HepG2 (cell line): ENCODE results near the gene ATP5F1E. TPM values are rescaled to one million over a fixed set of nuclear protein-coding genes. Genes with fewer than 3 reads are reported as not detected.

Source experiments
- CHD2 ChIP-seq: IDR thresholded peaks from 2 replicates; pipeline ENCODE4 v1.6.1; 2011; ENCODE audit warnings: low read depth, low read length, improper control_type of control experiment
- ELF4 ChIP-seq: sonication (generic); formaldehyde crosslinking; IDR thresholded peaks from 2 replicates; pipeline ENCODE4 v1.5.0; 2020; ENCODE audit warnings: missing genetic modification reagents, mild to moderate bottlenecking, moderate library complexity, borderline replicate concordance
- KAT7 ChIP-seq: IDR thresholded peaks from 2 replicates; pipeline ENCODE4 v1.6.1; 2018; ENCODE audit warnings: borderline replicate concordance, missing compliant biosample characterization
- MED13 ChIP-seq: sonication (generic); formaldehyde crosslinking; IDR thresholded peaks from 2 replicates; pipeline ENCODE4 v1.5.0; 2020; ENCODE audit warnings: missing genetic modification reagents
- MEIS1 ChIP-seq: sonication (generic); formaldehyde crosslinking; IDR thresholded peaks from 2 replicates; pipeline ENCODE4 v1.9.0; 2021; ENCODE audit warnings: mild to moderate bottlenecking, missing genetic modification reagents, moderate library complexity, borderline replicate concordance
- PHF20 ChIP-seq: sonication (generic); formaldehyde crosslinking; IDR thresholded peaks from 2 replicates; pipeline ENCODE4 v1.5.0; 2020; ENCODE audit warnings: mild to moderate bottlenecking, missing genetic modification reagents
- SIN3B ChIP-seq: fragments of 150-350 bp; IDR thresholded peaks from 2 replicates; pipeline ENCODE4 v1.6.1; 2014; ENCODE audit warnings: low read length
- SIX4 ChIP-seq: sonication (generic); formaldehyde crosslinking; IDR thresholded peaks from 2 replicates; pipeline ENCODE4 v1.4.0; 2020; ENCODE audit warnings: missing genetic modification reagents
- SOX5 ChIP-seq: IDR thresholded peaks from 2 replicates; pipeline ENCODE4 v1.6.1; 2016; ENCODE audit warnings: borderline replicate concordance
- TEAD2 ChIP-seq: sonication (generic); formaldehyde crosslinking; IDR thresholded peaks from 2 replicates; pipeline ENCODE4 v1.9.0; 2021; ENCODE audit warnings: missing genetic modification reagents
- ZNF124 ChIP-seq: sonication (generic); formaldehyde crosslinking; IDR thresholded peaks from 2 replicates; pipeline ENCODE4 v1.4.0; 2020; ENCODE audit warnings: missing genetic modification reagents
- ZNF234 ChIP-seq: sonication (generic); formaldehyde crosslinking; conservative IDR thresholded peaks from 2 replicates; pipeline ENCODE4 v1.5.1; 2020; ENCODE audit warnings: mild to moderate bottlenecking, missing genetic modification reagents
- ZNF329 ChIP-seq: sonication (generic); formaldehyde crosslinking; IDR thresholded peaks from 2 replicates; pipeline ENCODE4 v1.9.0; 2021; ENCODE audit warnings: low read depth, mild to moderate bottlenecking, missing genetic modification reagents
- ZNF333 ChIP-seq: sonication (generic); formaldehyde crosslinking; IDR thresholded peaks from 2 replicates; pipeline ENCODE4 v1.4.0; 2020; ENCODE audit warnings: mild to moderate bottlenecking, missing genetic modification reagents, borderline replicate concordance
- ZNF501 ChIP-seq: sonication (generic); formaldehyde crosslinking; IDR thresholded peaks from 2 replicates; pipeline ENCODE4 v1.5.1; 2020; ENCODE audit warnings: mild to moderate bottlenecking, moderate library complexity, missing genetic modification reagents
- ZNF543 ChIP-seq: sonication (generic); formaldehyde crosslinking; IDR thresholded peaks from 2 replicates; pipeline ENCODE4 v1.4.0; 2020; ENCODE audit warnings: mild to moderate bottlenecking, missing genetic modification reagents
- ZNF558 ChIP-seq: sonication (generic); formaldehyde crosslinking; IDR thresholded peaks from 2 replicates; pipeline ENCODE4 v1.9.0; 2022; ENCODE audit warnings: mild to moderate bottlenecking, missing genetic modification reagents, borderline replicate concordance
- ZNF660 ChIP-seq: sonication (generic); formaldehyde crosslinking; IDR thresholded peaks from 2 replicates; pipeline ENCODE4 v1.5.1; 2020; ENCODE audit warnings: mild to moderate bottlenecking, low read depth, missing genetic modification reagents, borderline replicate concordance
- ZNF709 ChIP-seq: sonication (generic); formaldehyde crosslinking; IDR thresholded peaks from 2 replicates; pipeline ENCODE4 v1.5.0; 2020; ENCODE audit warnings: mild to moderate bottlenecking, missing genetic modification reagents
- ZNF772 ChIP-seq: sonication (generic); formaldehyde crosslinking; IDR thresholded peaks from 2 replicates; pipeline ENCODE4 v1.5.0; 2020; ENCODE audit warnings: mild to moderate bottlenecking, missing genetic modification reagents
- ZNF773 ChIP-seq: sonication (generic); formaldehyde crosslinking; IDR thresholded peaks from 2 replicates; pipeline ENCODE4 v1.4.0; 2020; ENCODE audit warnings: missing genetic modification reagents, borderline replicate concordance
- polyA plus RNA-seq, 8 experiments: library from polyadenylated mRNA; depleted of rRNA in 3 of 8; stranded (reverse) in 7 of 8; unstranded in 1 of 8; fragments of >200 nt; fragmentation: Illumina TruSeq in 4 of 8; extraction: Trizol in 4 of 8; gene quantifications; 2 replicates each; pipeline versions ENCODE4 v1.2.1 to v1.2.3, GENCODE V29; 2011 to 2016; ENCODE audit warnings: low read depth in 4 of 8, missing spikeins in 1 of 8, mixed read lengths in 1 of 8; ENCODE audit not compliant: insufficient read depth in 1 of 8
- total RNA-seq, 5 experiments: library from RNA; depleted of rRNA; stranded (reverse); fragments of >200 nt; fragmentation: Illumina TruSeq; extraction: Trizol; gene quantifications; 2 replicates each; pipeline ENCODE4 v1.2.3, GENCODE V29; 2016; ENCODE audit warnings: low read depth in 1 of 5
- TF ChIP-seq, protein P1 (sequence below): sonication (generic); formaldehyde crosslinking; IDR thresholded peaks from 2 replicates; pipeline ENCODE4 v1.4.0; 2020; ENCODE audit warnings: missing genetic modification reagents
- TF ChIP-seq, protein P2 (sequence below): sonication (generic); formaldehyde crosslinking; IDR thresholded peaks from 2 replicates; pipeline ENCODE4 v1.4.0; 2020; ENCODE audit warnings: mild to moderate bottlenecking, low read depth, missing genetic modification reagents
- TF ChIP-seq, protein P3 (sequence below): IDR thresholded peaks from 2 replicates; pipeline ENCODE4 v1.6.1; 2016
- TF ChIP-seq, protein P4 (sequence below): sonication (generic); formaldehyde crosslinking; IDR thresholded peaks from 2 replicates; pipeline ENCODE4 v1.4.0; 2020; ENCODE audit warnings: mild to moderate bottlenecking, missing genetic modification reagents

Gene ATP5F1E
- total and polyA plus RNA-seq, 2 of the 13 experiments (the other 11 are each of a cell fraction or from before 2014, with no cell fraction given), result 121 to 134 TPM

DNA sequence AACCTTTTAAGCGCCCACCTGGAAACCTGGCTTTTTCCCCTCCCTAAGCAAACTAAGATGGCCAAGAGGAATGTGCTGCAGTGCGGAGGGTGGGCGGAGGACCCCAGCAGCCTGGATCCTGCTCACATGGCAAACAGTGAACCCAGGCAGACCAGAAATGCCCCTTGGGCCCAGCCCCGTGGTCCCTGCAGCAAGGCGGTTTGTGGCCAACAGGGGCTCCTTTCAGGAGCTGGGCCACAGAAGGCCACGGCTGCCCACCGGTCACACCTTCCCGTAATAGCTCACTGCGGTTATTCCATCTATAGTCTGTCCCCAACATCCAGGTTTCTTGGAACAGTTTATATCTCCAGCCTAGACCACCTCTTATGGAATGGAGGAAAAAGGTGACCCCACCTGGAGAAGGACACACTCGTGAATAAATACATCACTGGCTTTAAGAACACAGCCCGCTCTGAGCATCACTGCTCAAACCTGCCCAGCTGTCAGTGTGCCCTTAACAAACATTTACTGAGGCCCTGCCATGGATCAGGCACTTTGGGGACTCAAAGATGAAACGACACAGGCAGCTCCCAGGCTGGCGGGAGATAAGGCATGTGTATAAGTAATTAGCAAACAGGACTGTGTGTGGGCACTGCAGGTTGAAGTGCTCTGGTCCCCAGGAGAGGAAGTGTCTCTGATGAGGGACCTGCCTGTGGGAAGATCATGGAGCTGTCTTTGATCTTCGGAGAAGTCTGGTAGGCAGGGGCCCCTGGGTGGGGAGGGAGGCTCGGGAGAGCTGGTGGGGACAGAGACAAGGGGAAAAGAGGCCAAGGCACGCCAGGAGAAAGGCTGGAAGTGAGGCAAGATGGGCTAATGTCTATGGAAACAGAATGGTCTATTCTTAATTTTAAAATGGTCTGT is 16.1 kb downstream of the ATP5F1E start (continued):
- TF ChIP-seq, protein P1, sequence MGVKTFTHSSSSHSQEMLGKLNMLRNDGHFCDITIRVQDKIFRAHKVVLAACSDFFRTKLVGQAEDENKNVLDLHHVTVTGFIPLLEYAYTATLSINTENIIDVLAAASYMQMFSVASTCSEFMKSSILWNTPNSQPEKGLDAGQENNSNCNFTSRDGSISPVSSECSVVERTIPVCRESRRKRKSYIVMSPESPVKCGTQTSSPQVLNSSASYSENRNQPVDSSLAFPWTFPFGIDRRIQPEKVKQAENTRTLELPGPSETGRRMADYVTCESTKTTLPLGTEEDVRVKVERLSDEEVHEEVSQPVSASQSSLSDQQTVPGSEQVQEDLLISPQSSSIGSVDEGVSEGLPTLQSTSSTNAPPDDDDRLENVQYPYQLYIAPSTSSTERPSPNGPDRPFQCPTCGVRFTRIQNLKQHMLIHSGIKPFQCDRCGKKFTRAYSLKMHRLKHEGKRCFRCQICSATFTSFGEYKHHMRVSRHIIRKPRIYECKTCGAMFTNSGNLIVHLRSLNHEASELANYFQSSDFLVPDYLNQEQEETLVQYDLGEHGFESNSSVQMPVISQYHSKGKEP, result no peak
- TF ChIP-seq, protein P2, sequence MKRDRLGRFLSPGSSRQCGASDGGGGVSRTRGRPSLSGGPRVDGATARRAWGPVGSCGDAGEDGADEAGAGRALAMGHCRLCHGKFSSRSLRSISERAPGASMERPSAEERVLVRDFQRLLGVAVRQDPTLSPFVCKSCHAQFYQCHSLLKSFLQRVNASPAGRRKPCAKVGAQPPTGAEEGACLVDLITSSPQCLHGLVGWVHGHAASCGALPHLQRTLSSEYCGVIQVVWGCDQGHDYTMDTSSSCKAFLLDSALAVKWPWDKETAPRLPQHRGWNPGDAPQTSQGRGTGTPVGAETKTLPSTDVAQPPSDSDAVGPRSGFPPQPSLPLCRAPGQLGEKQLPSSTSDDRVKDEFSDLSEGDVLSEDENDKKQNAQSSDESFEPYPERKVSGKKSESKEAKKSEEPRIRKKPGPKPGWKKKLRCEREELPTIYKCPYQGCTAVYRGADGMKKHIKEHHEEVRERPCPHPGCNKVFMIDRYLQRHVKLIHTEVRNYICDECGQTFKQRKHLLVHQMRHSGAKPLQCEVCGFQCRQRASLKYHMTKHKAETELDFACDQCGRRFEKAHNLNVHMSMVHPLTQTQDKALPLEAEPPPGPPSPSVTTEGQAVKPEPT (CRISPR knock-in tag), result peak; percentile 73; the same call in 1 of the 2 replicates
- TF ChIP-seq ZNF501 (peak; percentile 80), SIN3B (no peak), ZNF124 (CRISPR knock-in tag) (peak; percentile 70), ZNF234 (CRISPR knock-in tag) (no peak), ZNF660 (CRISPR knock-in tag) (no peak), SIX4 (CRISPR knock-in tag) (peak; percentile 84), ZNF772 (CRISPR knock-in tag) (peak; percentile 76), PHF20 (no peak), CHD2 (no peak), SOX5 (CRISPR knock-in tag) (peak; percentile 85), ZNF773 (CRISPR knock-in tag) (no peak), ZNF329 (CRISPR knock-in tag) (no peak; the same call in 1 of the 2 replicates), ZNF543 (CRISPR knock-in tag) (peak; percentile 69; the same call in 1 of the 2 replicates), ELF4 (no peak), TEAD2 (CRISPR knock-in tag) (no peak), ZNF709 (CRISPR knock-in tag) (peak; percentile 89; the same call in 1 of the 2 replicates), MED13 (peak; percentile 72; the same call in 1 of the 2 replicates), KAT7 (CRISPR knock-in tag) (0 out of 2 replicates have a peak, but pooled peaks have one; percentile 15), ZNF558 (CRISPR knock-in tag) (peak; percentile 85; the same call in 1 of the 2 replicates), MEIS1 (peak; percentile 95; the same call in 1 of the 2 replicates), ZNF333 (CRISPR knock-in tag) (no peak)
- TF ChIP-seq, protein P3, sequence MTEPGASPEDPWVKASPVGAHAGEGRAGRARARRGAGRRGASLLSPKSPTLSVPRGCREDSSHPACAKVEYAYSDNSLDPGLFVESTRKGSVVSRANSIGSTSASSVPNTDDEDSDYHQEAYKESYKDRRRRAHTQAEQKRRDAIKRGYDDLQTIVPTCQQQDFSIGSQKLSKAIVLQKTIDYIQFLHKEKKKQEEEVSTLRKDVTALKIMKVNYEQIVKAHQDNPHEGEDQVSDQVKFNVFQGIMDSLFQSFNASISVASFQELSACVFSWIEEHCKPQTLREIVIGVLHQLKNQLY (CRISPR knock-in tag), result peak; percentile 91; the same call in 1 of the 2 replicates
- TF ChIP-seq, protein P4, sequence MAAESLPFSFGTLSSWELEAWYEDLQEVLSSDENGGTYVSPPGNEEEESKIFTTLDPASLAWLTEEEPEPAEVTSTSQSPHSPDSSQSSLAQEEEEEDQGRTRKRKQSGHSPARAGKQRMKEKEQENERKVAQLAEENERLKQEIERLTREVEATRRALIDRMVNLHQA (CRISPR knock-in tag), result no peak
